HTR-8/SVneo (cell line): ENCODE results near the gene TBX2.

ENCODE experiments used
- DNase-seq: peaks from one replicate; pipeline ENCODE4 v3.0.0; 2011; ENCODE audit warnings: low spot score, mixed read lengths; ENCODE audit not compliant: insufficient read length
- FAIRE-seq: peaks from 2 replicates; lab custom pipeline; 2011; peaks lifted over from hg19 to GRCh38; lab: Jason Lieb, UNC

The TBX2 gene

DNA sequence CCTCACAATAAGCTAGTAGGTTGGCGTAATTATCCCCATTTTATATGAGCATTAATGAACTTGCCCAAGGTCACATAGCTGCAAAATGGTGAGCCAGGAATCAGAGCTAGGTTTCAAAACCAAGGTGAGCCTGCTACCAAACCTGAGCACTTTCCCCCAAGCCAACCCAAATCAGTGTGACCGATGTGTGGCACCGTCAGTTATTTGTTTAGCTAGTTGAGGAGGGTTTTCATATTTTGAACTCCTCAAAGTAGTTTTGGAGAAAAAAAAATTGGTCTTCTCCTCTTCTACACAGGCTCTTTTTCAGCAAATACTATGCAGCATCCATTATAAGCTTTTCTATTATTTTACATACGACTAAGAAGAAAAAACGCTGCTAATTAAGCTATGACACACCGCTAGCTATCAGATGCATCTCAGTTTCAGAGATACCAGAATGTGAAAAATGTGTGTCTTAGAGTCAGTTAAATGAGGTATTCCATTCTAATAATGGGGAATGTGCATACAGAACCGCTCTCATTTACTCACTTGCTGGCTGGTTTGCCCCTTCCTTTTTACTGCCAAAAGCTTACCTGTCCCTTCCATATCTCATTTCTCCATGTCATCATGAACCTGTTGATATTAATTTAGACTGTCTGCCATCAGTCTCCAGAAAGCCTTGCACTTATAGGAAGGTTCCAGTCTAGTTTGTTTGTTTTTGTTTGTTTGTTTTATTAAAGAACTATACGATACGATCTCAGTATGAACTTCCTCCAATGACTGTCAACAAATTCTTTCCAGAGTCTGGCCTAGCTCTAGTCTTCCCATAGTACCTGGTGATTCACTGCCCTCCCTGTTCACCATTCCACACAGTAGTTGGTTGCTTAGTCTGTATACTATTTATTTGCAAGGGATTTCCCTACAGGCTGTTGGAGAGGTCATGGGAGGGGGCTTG is 50.3 kb downstream of the TBX2 start:
- DNase-seq (no peak), FAIRE-seq (no peak)

DNA sequence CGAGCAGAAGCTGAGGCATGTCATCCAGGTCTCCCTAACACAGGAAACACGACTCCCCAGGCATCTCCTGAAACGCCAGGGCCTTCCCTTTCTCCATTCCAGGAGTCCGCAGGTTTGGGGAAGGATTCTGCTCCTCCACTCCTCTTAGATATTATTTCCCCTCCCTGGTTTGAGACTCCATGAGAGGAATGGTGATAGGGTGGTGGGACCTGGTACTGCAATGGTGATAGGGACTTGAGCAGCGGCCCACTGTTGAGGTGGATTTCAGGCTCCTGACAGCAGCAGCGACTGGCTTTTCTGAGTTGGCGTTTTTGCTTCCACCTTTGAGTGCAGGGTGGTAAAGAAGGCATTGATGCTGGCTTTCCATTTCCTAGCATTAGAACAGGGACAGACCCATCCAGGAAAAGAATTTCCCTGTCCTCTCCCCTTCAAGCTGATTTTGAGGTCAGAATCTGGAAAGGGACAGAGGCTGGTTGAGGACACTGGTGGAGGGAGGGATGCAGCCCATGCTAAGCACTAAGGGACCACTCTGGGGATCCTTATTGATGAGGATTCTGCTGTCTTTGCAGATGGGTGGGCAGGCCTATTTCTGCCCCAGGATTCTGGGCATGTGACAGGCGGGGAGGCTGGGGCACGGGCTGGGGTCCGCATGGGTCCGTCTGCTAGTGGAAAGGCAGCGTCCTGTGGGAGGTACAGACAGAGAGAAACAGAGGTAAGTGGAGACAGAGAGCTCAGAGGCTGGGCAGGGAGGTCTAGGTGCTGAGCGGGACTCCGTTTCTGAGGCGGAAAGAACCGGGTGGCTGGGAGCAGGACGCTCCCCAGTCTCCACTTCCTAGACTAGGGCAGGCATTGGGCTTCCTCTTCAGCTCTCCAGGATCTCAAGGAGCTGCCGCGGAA is 51.2 kb downstream of the TBX2 start:
- FAIRE-seq (peak; percentile 40), DNase-seq (no peak)

DNA sequence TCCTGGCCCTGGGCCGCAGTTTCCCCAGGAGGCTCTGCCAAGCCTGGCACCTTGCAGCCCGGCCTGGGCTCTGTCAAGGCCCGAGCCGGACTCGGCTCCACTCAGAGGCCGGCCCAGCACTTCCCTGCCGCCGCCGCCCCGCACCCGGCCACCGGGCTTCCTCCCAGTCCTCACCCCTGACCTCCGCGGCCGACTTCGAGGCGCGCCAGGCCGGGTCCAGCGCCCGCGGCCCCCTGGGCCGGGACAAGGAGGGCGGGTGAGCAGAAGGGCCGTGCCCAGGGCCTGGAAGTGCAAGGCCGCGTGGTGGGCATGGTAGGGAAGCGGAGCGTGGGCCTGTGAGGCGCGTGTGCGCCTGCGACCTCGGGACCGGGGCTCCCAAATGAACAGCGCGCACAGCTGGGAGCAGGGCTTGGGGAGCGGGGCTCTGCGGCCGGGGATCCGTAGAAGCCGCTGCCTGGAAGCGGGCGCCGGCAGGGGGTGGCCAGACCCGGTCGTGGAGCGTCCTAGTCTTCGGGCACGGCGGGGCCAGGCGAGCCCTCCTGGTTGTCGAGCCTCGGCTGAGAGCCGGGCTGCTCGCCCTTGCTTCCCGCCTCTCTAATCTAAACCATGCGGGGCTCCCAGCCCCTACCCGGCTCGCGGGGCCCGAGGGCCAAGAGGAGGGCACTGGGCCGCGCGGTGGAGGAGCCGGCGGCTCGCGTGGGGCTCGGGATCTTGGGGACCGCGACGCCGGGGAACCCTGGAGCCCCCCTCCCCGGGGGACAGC is 52.1 kb downstream of the TBX2 start:
- FAIRE-seq: no peak

DNA sequence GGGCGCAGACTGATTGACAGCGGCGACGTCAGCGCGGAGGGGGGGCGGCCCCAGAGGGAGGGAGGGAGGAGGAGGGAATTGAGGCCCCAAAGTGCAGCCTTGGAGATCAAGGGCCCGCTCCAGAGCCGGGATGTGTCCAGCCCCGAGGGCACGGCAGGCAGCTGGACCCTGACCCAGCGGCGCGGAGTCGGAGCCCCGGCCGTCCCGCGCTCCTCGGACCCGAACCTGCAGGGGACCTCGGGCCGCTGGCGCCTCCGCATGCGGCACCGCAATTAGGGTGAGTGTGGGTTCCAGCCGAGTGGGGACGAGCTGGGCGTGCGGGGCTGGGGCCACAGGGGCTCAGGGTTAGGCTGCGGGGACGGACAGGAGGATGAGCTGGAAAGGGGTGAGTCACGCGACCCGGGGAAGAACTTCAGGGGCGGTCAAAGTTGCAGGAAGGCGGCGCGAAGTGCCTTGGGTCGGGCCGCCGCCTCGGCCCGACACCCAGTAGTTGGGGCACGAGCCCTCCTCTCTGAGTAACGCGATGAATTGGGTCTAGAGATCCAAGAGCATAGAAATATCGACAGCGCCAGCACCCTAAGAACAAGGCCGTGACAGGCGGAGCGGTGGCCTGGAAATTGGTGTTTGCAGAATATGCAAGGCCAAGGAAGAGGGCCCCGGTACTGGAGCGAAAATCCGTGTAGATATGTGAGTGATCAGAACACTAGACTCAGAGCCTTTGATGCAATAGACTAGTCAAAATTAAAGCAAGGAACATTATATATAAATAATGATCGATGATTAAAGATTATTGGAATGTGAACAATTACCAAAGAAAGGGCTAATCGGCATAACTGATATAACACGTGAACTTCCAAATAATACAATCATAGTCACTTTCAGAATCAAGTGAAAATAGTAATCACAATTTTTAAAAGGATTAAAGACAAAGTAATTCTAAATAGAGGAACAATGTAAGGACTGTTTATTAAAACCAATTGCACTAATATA is 53.0 kb downstream of the TBX2 start, which contains the start of gene TBX4:
Gene TBX4, plus strand, starts transcription at position 122 of the 990 bp plus-strand sequence. CDS start 4,069 bp downstream, outside the sequence.
- FAIRE-seq (no peak), DNase-seq (no peak)

More for the DNA sequence above, 52.1 kb downstream of the TBX2 start:
- DNase-seq: no peak

DNA sequence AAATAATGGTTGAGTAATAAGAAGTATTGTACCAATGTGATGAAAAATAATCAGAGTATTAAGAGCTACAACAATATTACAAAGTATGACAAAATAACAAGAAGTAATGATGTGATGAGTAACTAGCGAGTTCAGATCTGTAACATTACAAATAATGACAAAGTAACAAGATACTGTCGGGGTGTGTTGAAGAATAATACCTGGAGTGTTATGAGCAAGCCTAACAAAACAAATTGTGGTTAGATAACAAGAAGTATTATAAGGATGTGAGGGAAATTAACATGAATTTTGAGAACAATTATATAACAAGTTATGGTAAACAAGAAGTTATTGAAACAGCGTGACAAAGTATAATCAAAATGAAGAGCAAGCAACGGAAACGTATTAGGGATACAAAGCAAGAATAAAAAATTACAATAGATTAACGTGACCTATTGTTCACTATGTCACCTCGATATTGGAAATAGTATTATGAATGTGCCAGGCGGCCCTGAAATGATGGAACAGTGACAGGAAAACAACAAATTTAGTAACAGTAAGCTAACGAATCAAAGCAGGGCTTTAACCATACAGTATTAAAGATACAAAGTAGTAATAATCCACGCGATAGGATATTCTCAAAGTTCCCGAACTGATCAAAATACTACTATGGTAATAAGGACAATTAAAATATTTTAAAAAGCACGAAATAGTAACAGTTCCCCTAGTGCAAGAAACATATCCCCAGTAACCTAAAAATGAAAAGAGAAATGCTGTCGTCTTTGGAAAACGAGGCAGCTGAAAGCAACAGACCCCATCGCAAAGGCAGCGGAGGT is 54.1 kb downstream of the TBX2 start:
- FAIRE-seq: peak; percentile 49
- no peak for DNase-seq

DNA sequence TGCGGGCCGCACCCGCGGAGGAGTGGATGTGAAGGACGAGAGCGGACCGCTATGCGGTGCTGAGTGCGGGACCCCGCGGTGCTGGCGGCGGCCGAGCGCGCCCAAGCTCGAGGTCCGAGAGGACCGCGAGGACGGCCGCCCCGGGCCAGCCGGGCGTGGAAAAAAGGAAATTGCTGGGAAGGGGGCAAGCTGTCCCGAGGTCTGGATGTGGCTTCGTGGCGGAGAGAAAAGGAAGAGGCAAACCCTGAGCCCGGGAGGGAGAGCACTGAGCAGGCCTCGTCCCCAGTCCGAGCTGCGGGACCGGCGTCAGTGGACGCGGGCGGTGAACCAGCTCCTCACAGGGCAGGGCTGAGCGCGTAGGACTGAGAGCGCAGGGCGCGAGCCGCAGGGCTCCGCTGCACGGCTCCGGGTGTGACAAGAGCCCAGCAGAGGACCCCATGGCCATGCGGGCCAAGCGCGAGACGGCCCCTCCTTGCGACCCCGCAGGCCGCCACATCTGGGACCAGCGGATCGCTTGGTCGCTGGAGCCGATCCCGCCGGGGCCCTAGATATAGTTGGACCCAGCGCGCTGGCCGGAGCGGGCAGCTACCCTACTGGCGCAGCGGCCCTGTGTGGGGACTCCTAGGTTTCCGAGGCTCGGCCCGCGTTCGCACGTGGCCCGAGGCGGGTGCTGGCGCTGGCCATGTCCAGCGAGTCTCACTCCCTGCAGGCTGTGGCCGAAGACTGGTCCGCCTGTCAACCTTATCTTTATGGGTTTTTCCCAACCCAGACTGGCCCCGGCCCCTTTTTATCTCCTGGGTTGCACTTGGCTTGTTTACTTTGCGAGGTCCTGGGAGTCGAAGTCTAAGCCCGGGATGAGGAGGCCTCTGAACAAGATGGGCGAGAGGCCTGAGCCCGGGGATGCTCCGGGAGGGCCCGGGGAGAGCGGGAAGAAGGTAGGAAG is 55.0 kb downstream of the TBX2 start:
- DNase-seq (no peak), FAIRE-seq (no peak)

DNA sequence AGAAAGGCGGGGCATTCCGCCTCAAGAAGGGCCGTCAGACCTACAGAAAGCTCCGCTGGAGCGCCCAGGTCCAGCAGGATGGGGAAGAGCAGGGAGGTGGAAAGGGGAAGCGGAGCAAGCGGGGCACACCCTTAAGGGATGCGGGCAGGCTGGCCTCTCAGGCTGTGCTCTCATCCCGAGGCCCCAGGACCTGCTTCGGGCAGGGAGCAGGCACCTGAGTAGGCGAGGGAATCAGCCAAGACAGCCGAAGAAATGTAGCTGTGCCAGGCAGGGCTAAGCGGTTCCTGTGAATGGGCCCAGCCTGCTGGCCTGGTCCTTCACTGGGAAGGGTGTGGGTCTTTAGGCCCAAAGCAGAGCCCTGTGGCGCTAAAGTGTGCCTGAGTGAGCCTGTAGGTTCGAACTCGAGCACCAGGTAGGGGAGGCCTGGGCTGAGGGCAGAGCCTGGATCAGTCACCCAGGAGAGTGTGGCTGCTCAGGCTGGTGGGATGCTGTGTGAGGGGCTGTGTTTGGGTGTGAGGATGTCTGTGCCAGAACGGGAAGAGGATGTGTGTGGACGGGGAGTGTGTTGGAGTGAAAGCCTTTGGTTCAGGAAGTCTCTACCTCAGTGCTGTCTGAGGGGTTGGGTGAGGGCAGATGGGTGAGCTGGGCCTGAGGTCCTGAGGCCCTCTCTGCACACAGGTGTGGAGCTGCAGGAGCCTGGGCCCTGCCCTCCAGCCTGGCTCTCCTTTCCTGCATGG is 55.8 kb downstream of the TBX2 start:
- no peak for DNase-seq
- peak; percentile 81 for FAIRE-seq

DNA sequence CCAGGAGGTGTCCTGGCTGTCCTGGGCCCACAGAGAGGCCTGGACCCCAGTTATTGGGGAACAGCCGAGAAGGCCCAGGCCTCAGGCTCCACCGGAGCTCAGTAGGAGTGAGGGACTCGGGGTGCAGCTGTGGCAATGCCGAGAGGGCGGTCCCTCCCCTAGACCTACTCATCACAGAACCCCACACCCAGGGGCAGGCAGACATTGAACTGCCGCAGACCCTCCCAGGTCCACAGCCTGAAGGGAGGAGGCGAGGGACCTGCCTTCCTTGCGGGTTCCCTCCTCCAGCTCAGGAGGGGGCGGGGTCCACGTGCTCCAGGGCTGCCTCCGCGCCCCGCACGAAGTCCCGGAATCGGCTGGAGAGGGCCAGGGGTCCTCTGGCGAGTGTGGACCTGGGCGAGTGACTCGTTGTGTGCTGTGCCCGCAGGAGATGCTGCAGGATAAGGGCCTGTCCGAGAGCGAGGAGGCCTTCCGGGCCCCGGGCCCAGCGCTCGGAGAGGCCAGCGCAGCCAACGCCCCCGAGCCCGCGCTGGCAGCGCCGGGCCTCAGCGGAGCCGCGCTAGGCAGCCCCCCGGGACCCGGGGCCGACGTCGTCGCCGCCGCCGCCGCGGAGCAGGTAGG is 56.5 kb downstream of the TBX2 start:
- DNase-seq: no peak
- no peak for FAIRE-seq

DNA sequence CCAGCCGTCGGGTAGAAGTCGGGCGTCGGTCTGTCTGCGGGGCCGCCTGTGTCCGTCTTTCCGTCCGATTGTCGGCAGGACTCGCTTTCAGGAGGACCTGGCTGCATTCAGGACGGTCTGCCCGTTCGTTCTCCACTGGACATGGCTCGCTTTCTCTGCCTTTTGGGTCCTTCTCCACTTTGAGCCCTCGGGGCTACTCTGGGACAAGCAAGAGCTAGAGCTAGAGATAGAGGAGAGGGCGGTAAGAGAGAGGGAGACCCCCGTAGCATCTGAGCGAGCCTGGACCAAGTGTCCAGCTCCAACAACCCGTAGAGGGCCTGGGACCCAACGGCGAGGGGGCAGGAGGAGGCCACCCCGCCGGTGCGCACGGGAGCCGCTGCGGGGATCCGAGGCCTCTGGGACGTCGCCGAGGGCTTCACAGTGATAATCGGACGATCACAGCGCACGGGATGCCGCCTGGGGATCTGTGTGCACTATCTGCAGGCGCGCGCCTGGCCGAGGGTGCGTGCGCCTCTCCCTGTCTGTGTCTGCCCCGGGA is 57.1 kb downstream of the TBX2 start:
- no peak for FAIRE-seq
- no peak for DNase-seq

DNA sequence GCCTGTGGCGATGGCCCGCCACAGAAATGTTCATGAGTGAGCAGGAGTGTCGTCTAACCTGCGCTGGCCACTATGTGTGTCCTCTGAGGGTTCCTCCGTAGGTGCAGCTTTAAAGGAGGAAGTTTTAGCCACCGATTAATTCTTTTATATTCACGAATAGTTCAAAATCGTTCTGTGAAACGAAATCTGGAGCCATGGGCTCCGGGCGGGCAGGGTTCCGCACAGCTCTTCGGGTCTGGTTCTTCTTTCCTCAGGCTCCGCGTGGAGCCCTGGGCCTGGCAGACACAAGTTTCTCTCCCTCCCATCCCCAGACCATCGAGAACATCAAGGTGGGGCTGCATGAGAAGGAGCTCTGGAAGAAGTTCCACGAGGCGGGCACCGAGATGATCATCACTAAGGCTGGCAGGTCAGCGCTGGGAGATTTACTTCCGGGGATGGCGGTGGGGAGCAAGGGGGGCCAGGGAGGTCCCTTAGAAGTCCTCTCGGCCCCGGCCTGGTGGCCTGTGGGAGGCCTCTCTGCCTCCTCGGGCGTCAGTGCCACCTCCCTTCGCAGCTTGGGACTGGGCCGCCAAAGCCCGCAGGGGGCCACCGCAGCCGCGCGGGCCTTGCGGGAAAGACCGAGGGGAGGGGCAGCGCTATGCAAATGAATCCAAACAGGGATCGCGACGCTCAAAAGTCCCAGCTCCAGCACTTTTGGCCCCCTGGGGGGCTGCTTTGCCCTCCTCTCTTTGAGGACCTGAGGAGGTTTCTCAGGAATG is 57.8 kb downstream of the TBX2 start:
- no peak for FAIRE-seq
- no peak for DNase-seq

DNA sequence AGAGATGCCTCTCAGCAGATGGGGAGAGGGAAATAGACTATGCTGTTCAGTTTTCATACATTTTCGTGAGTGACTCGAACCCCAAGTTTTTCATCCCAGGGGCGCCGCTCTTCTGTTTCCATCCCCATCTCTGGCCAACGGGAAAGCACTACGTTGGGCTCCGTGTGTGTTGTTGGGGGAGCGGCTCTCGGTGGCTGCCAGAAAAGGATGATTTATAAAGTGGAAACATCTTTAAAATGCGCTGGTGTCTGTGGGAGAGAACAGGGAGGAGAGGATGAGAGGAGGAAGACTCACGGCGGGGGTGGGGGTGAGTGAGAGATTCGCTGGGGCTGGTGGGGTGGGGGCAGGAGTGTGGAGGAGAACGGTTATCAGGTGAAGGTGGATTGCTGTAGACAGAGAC is 58.4 kb downstream of the TBX2 start:
- DNase-seq (no peak), FAIRE-seq (no peak)

DNA sequence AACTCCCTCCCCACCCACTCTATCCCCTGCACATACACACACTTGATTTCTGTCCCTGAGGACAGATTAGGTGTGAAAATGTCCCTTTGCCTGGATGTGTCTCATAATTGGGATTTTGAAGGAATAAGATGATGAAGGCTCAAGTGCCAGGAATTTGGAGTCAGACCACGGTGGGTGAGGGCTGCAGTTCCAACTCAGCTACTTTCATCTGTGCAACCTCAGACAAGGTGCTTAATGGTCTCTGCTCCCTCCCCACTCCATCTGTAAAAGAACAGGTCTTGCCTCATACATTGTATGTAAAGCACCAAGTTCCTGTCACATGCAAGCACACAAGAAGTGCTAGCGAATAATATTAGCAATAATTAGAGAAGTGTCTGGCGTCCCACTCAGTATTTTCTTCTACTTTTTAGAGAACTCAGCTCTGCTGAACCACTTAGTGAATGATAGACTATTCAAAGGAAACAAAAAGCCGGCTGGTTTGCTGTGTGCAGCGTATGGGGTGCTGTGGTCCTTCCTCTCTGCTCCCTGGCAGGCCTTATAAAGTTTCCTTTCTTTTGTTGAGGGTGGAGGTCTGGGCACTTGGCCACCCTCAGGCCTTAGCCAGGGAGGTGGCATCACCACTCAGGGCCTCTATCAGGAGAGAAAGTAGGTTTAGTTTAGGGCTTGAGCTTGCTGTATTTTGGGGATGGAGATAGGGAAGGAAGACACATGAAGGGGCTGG is 58.9 kb downstream of the TBX2 start:
- DNase-seq: no peak
- FAIRE-seq: peak; percentile 94
